ENCODE measurements around the gene AIG1. TPM values are rescaled to one million over a fixed set of nuclear protein-coding genes. Genes with fewer than 3 reads are reported as not detected.
A peak's percentile ranks its signal among the peaks of the same experiment; 100 is the strongest.

AIG1 gene
- total RNA-seq, 2 experiments from 2014 or later: 16.1 to 20.0 TPM

GRCh38 chr6:143021543-143021942, 39.1 kb upstream of the AIG1 start:
- no peaks in the 10 kb centered on the region for H3K27me3 Mint-ChIP-seq
- no peak for TF ChIP-seq CTCF (IDR thresholded peaks at IDR 0.05)
- H3K4me1 Mint-ChIP-seq (ENCODE audit: low read depth): no peaks in the 10 kb centered on the region
- no peak overlapping the region for H3K4me3 Mint-ChIP-seq
- no peaks in the 10 kb centered on the region for H3K36me3 Mint-ChIP-seq (ENCODE audit: low read depth)
- ChIA-PET POLR2A (no interaction called here), CTCF (interaction anchor here (1.6 kb wide), 1 partner anchor 329 kb away, joined by 4 read pairs; no protein-coding TSS in a partner anchor)
- intact Hi-C loops (cut with micrococcal nuclease): loop anchor here (10.0 kb wide), 1 partner anchor 547 kb away; no protein-coding TSS in a partner anchor
- DNase-seq (no peak), ATAC-seq (no peak)
- peaks cover 15% of the 10 kb centered on the region for H3K9me3 Mint-ChIP-seq
- no peak overlapping the region for H3K27ac Mint-ChIP-seq

- H3K27ac Mint-ChIP-seq: no peak overlapping the region
- peaks cover 12% of the 10 kb centered on the region for H3K9me3 Mint-ChIP-seq
- no peak for TF ChIP-seq CTCF (IDR thresholded peaks at IDR 0.05)
- ChIA-PET POLR2A (no interaction called here), CTCF (interaction anchor here (1.6 kb wide), 1 partner anchor 330 kb away, joined by 4 read pairs; no protein-coding TSS in a partner anchor)
- no peak overlapping the region for H3K4me3 Mint-ChIP-seq
- H3K36me3 Mint-ChIP-seq (ENCODE audit: low read depth): no peaks in the 10 kb centered on the region
- no peaks in the 10 kb centered on the region for H3K27me3 Mint-ChIP-seq
- peaks cover 8% of the 10 kb centered on the region for H3K4me1 Mint-ChIP-seq (ENCODE audit: low read depth)
- intact Hi-C loops (cut with micrococcal nuclease): loop anchor here (10.0 kb wide), 1 partner anchor 548 kb away; no protein-coding TSS in a partner anchor
- DNase-seq (no peak), ATAC-seq (no peak)
Observed at GRCh38 chr6:143022587-143022986, 38.1 kb upstream of the AIG1 start.

GRCh38 chr6:143023695-143024094, 37.0 kb upstream of the AIG1 start:
- H3K27ac Mint-ChIP-seq: no peak overlapping the region

GRCh38 chr6:143024977-143025376, 35.7 kb upstream of the AIG1 start:
- CTCF ChIA-PET: interaction anchor here (1.8 to 2.4 kb wide), 2 partner anchors 88 to 332 kb away, joined by 4 to 39 read pairs; no protein-coding TSS in a partner anchor
- H3K27ac Mint-ChIP-seq: no peak overlapping the region
- TF ChIP-seq CTCF (IDR thresholded peaks at IDR 0.05): no peak
- intact Hi-C loops (cut with micrococcal nuclease): loop anchor here (10.0 kb wide), 1 partner anchor 550 kb away; no protein-coding TSS in a partner anchor
- H3K27me3 Mint-ChIP-seq: no peaks in the 10 kb centered on the region
- DNase-seq (no peak), ATAC-seq (no peak)
- H3K9me3 Mint-ChIP-seq: peaks cover 12% of the 10 kb centered on the region
- peaks cover 8% of the 10 kb centered on the region for H3K4me1 Mint-ChIP-seq (ENCODE audit: low read depth)
- no peak overlapping the region for H3K4me3 Mint-ChIP-seq
- no peaks in the 10 kb centered on the region for H3K36me3 Mint-ChIP-seq (ENCODE audit: low read depth)
- POLR2A ChIA-PET: no interaction called here

More at GRCh38 chr6:143023695-143024094, 37.0 kb upstream of the AIG1 start:
- TF ChIP-seq CTCF (IDR thresholded peaks at IDR 0.05): no peak
- ATAC-seq: no peak
- peaks cover 8% of the 10 kb centered on the region for H3K4me1 Mint-ChIP-seq (ENCODE audit: low read depth)
- CTCF ChIA-PET: interaction anchor here (1.0 to 1.8 kb wide), 3 partner anchors 14 to 108 kb away, joined by 3 to 4 read pairs (median 3); no protein-coding TSS in a partner anchor
- DNase-seq: no peak
- no peak overlapping the region for H3K4me3 Mint-ChIP-seq
- peaks cover 12% of the 10 kb centered on the region for H3K9me3 Mint-ChIP-seq
- H3K36me3 Mint-ChIP-seq (ENCODE audit: low read depth): no peaks in the 10 kb centered on the region
- POLR2A ChIA-PET: no interaction called here
- intact Hi-C loops (cut with micrococcal nuclease): loop anchor here (10.0 kb wide), 1 partner anchor 549 kb away; no protein-coding TSS in a partner anchor
- no peaks in the 10 kb centered on the region for H3K27me3 Mint-ChIP-seq

GRCh38 chr6:143026696-143027449, 33.8 kb upstream of the AIG1 start:
- peak overlapping the region; percentile 16 for H3K27ac Mint-ChIP-seq
- ChIA-PET CTCF (interaction anchor here (0.5 to 2.4 kb wide), 42 partner anchors 13 to 555 kb away, joined by 3 to 39 read pairs (median 4); no protein-coding TSS in a partner anchor), POLR2A (interaction anchor here (1.0 to 1.6 kb wide), 3 partner anchors 16 to 215 kb away, joined by 3 read pairs; no protein-coding TSS in a partner anchor)
- peak; percentile 71 for ATAC-seq
- H3K9me3 Mint-ChIP-seq: peaks cover 4% of the 10 kb centered on the region
- no peaks in the 10 kb centered on the region for H3K27me3 Mint-ChIP-seq
- peak; percentile 72 for DNase-seq
- intact Hi-C loops (cut with micrococcal nuclease): loop anchor here (2.0 to 10.0 kb wide), 2 partner anchors 334 to 552 kb away; no protein-coding TSS in a partner anchor
- no peaks in the 10 kb centered on the region for H3K36me3 Mint-ChIP-seq (ENCODE audit: low read depth)
- peaks cover 8% of the 10 kb centered on the region for H3K4me1 Mint-ChIP-seq (ENCODE audit: low read depth)
- TF ChIP-seq CTCF (IDR thresholded peaks at IDR 0.05): peak; percentile 81
- no peak overlapping the region for H3K4me3 Mint-ChIP-seq

Data from activated CD8-positive, alpha-beta T cell treated with anti-CD3 and anti-CD28 coated beads for 36 hours (primary cell).